22Rv1 (cell line): Measurements from ENCODE around the gene KLHL25.

Experiments
- H3K27ac ChIP-seq: fragments of 450-650 bp; 2 replicates; pipeline ENCODE4 v1.5.1; 2017
- ZFX ChIP-seq: fragments of 450-650 bp; IDR thresholded peaks from 2 replicates; pipeline ENCODE4 v1.6.1; 2017; ENCODE audit warnings: antibody characterized with exemption, borderline replicate concordance
- TF ChIP-seq, protein P1 (sequence below): fragments of 450-650 bp; IDR thresholded peaks from 2 replicates; pipeline ENCODE4 v1.5.1; 2017; ENCODE audit warnings: mild to moderate bottlenecking

The KLHL25 gene

DNA sequence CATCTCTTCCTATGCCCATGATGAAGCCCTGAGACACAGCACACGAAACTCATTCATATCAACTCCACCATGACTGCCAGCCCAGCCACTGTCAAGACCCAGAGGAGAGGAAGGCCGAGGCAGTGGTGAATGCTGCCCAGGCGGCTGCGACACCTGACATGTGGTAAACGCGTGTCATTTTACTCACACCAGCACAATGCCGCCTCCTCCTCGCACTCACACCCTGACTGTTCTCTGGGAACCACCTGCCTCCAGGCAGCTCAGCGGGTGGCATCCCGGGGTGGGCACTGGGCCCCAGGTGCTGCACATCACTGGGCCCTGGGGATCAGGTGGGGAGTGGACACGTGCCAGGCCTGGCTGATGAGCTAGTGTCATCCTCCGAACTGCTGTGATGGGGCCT lies 21.5 kb downstream of the KLHL25 start:
- TF ChIP-seq, protein P1, sequence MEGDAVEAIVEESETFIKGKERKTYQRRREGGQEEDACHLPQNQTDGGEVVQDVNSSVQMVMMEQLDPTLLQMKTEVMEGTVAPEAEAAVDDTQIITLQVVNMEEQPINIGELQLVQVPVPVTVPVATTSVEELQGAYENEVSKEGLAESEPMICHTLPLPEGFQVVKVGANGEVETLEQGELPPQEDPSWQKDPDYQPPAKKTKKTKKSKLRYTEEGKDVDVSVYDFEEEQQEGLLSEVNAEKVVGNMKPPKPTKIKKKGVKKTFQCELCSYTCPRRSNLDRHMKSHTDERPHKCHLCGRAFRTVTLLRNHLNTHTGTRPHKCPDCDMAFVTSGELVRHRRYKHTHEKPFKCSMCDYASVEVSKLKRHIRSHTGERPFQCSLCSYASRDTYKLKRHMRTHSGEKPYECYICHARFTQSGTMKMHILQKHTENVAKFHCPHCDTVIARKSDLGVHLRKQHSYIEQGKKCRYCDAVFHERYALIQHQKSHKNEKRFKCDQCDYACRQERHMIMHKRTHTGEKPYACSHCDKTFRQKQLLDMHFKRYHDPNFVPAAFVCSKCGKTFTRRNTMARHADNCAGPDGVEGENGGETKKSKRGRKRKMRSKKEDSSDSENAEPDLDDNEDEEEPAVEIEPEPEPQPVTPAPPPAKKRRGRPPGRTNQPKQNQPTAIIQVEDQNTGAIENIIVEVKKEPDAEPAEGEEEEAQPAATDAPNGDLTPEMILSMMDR, result no peak
- TF ChIP-seq ZFX, result no peak
- H3K27ac ChIP-seq, result no peak overlapping the region

DNA sequence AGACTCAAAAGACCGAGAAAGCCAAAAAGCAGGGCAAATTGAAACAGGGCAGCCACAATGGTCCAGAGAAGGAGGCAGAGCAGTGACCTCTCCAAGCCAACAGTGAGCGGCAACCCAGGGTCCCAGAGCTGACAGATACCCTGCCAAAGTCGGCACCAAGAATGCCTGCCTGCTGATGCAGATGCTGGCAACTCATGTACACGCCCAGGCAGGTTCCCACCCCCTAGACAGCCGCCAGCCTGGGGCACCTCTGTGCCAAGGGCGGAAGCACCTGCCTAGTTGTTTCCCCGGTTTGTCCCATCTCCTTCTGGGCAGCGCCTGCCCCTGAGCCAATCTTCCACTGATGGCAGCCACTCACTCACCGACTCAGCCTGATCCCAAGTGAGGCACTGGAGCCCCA lies 22.1 kb downstream of the KLHL25 start:
- TF ChIP-seq ZFX, result no peak
- TF ChIP-seq, protein P1, result no peak
- H3K27ac ChIP-seq, result no peak overlapping the region

DNA sequence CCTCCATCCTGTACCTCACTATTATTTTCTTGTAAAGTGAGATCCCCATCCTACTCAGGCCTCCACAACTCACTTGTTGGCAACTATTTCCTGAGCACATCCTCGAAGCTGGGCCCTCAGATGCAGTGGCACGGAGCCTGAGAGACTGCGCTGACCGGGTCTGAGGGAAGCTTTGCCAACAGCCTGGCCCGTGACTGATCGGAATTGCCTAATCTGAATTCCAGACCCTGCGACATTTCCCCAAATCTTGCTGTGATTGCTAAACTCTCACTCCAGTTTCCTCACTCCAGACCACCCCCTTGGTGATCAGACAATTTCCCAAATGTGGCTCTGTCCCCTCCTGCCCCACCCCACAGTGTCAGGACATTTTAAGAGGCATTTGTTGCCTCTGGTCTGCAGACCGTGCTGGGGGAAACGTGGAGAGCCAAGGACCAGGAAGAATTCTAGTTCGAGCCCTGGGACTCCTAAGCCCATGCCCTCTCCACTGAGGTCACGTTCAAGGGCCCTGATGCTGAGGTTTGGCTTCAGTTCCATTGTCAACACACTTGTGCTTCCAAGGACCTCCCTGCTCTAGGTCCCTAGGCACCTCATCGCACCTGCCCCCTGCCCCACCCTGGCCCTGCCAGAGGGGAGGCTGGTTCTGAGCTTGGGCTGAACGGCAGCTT lies 22.8 kb downstream of the KLHL25 start:
- H3K27ac ChIP-seq, result no peak overlapping the region
- no peak for TF ChIP-seq ZFX
- TF ChIP-seq, protein P1, result no peak

DNA sequence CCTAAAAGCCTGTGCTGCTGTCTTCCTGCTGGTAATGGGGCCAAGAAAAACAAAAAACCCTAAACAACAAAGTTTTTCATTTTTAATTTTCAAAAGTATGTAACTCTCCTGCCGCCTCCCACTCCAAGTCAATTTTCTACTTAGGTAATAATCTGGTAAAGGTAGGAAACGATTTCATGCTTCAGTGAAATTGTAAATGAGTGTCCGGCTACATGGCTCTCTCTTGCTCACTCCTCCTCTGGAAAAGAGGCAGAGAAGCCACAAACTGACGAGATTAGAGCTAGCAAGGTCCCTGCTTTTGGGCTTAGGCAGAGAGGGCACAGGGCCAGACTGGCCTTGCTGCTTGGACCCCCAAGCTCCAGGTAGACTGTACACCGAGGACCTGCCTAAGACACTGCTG lies 23.5 kb downstream of the KLHL25 start:
- H3K27ac ChIP-seq, result no peak overlapping the region
- TF ChIP-seq ZFX, result no peak
- TF ChIP-seq, protein P1, result no peak

DNA sequence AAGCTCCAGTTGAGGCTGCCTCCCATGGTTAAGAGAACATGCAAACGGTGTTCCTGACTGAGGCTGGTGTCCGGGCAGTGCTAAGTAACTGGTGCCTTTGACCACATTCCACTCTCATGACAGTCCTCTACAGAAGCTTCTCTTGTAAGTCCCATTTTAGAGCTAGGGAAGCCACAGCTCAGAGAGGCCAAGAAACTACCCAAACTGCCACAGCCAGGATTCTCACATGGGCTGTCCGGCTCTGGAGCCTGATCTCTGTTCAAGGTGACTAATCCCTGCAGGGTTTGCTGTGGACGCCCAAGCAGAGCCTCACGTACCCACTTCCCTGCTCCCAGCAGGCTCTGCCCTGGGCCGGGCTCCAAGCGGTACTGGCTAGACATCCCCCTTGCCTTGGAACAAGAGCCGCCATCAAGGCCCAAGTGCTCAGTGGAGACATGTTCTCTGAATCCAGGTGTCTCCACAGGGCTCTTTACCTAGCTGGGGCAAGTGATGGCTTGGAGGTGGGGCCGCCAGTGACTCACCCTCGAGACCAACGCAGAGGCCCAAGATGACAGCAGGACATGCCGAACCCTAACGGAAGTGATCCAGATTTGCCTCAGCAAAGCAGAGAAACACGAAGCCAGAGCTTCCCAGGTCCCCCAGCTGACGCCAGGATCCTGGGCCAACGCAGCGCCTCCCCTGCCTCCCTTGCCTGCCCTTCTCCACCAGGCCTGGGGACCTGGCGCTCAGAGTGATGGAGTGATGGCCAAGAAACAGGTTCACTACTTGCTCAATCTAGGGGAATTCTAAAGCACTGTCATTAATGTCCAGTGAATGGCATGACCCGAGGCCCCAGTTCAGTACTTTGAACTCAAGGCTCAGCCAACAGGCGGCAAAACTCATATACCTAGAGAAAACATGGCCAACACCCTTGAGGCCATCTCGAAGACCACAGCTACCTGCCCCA lies 24.4 kb downstream of the KLHL25 start:
- TF ChIP-seq ZFX, result no peak
- TF ChIP-seq, protein P1, result no peak
- H3K27ac ChIP-seq, result no peak overlapping the region

DNA sequence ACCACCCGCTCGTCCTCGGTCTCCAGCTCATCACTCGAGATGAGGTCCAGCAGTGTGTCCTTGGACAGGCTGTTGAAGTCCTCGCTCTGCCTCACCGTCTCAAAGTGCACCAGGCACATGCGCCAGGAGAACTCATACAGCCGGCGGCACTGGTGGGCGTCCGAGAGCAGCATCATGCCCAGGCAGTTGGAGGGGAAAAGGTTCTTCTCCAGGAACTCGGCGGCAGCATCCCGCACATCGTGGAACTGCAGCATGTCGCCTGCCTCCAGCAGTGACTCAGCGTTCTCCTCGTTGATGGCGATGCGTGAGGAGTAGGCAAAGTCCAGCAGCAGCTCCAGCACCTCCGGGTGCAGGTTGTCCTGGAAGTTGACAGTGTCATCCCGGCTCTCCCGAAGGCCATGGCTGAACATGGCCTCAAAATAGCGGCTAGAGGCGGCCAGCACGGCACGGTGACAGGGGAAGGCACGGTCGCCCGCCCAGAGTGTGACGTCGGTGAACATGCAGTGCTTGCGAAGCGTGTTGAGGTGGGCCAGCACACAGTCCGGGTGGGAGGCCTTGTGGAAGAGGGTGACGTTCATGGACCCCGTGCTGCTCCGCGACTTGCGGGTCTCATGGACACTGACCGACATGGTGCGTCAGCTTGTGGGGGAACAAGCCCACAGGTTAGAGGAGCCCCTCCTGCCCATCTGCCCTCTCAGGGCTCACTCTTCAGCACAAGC lies 25.4 kb downstream of the KLHL25 start:
- no peak for TF ChIP-seq ZFX
- TF ChIP-seq, protein P1, result no peak
- H3K27ac ChIP-seq, result no peak overlapping the region
